HG03575 (cell line): ENCODE measurements around the gene ASTN2.

Experiments
- ATAC-seq: cut with Tn5 transposase; IDR thresholded peaks from one replicate; pipeline ENCODE4 v1.9.1; 2021; ENCODE audit not compliant: unreplicated experiment, insufficient number of reproducible peaks, low FRiP score; ENCODE audit errors: extremely low read depth

The ASTN2 gene

GRCh38 chr9:117214416-117214815, 200.4 kb downstream of the ASTN2 start:
- ATAC-seq, result no peak

GRCh38 chr9:117211280-117211679, 203.6 kb downstream of the ASTN2 start:
- ATAC-seq, result no peak

GRCh38 chr9:117205806-117206205, 209.1 kb downstream of the ASTN2 start:
- ATAC-seq, result no peak

GRCh38 chr9:117204971-117205370, 209.9 kb downstream of the ASTN2 start:
- no peak for ATAC-seq

GRCh38 chr9:117191504-117192261, 223.2 kb downstream of the ASTN2 start:
- no peak for ATAC-seq

GRCh38 chr9:117189121-117189520, 225.7 kb downstream of the ASTN2 start:
- ATAC-seq, result no peak

GRCh38 chr9:117188394-117188793, 226.5 kb downstream of the ASTN2 start:
- no peak for ATAC-seq

GRCh38 chr9:117187498-117187897, 227.4 kb downstream of the ASTN2 start:
- no peak for ATAC-seq

- no peak for ATAC-seq
Measured at GRCh38 chr9:117184173-117184572, 230.7 kb downstream of the ASTN2 start.

- no peak for ATAC-seq
Measured at GRCh38 chr9:117182046-117182445, 232.8 kb downstream of the ASTN2 start.

- ATAC-seq, result no peak
Measured at GRCh38 chr9:117180896-117181445, 233.9 kb downstream of the ASTN2 start.

- ATAC-seq, result no peak
Measured at GRCh38 chr9:117178596-117179375, 236.1 kb downstream of the ASTN2 start.

- ATAC-seq, result no peak
Measured at GRCh38 chr9:117170567-117170966, 244.3 kb downstream of the ASTN2 start.

GRCh38 chr9:117169089-117169621, 245.7 kb downstream of the ASTN2 start:
- no peak for ATAC-seq

- no peak for ATAC-seq
Measured at GRCh38 chr9:117164512-117164911, 250.3 kb downstream of the ASTN2 start.

GRCh38 chr9:117160254-117160653, 254.6 kb downstream of the ASTN2 start:
- ATAC-seq, result no peak

GRCh38 chr9:117156771-117157535, 257.9 kb downstream of the ASTN2 start:
- no peak for ATAC-seq

- no peak for ATAC-seq
Measured at GRCh38 chr9:117156144-117156688, 258.6 kb downstream of the ASTN2 start.

- ATAC-seq, result no peak
Measured at GRCh38 chr9:117153021-117153420, 261.8 kb downstream of the ASTN2 start.
